Measurements from ENCODE around the gene EBF3.

The EBF3 gene

GRCh38 chr10:129839285-129840195 is 124.5 kb downstream of the EBF3 start:
- H3K36me3 ChIP-seq (replicated peaks in 1 of 2; ENCODE audit: control insufficient read depth in 2 of 2, insufficient read depth in 2 of 2, low read length in 2 of 2): no peaks in the 10 kb centered on the region
- H3K79me1 ChIP-seq (ENCODE audit: low read depth, low read length): no peaks in the 10 kb centered on the region
- peak overlapping the region; percentile 22 for H2BK15ac ChIP-seq (ENCODE audit: low read length)
- no peaks in the 10 kb centered on the region for H3K9me3 ChIP-seq (replicated peaks in 1 of 2; ENCODE audit: control insufficient read depth in 2 of 2, insufficient read depth in 1 of 2, low read depth in 1 of 2, low read length in 2 of 2)
- peak overlapping the region; percentile 65 for H2AK5ac ChIP-seq (ENCODE audit: low read depth, low read length)
- H3K4me2 ChIP-seq (ENCODE audit: insufficient read depth, low read length, poor library complexity, severe bottlenecking): no peak overlapping the region
- no peak overlapping the region for H2BK5ac ChIP-seq (ENCODE audit: low read length)
- no peak overlapping the region for H3K14ac ChIP-seq (ENCODE audit: low read length)
- H4K8ac ChIP-seq (ENCODE audit: low read depth, low read length): no peak overlapping the region
- H2BK12ac ChIP-seq (ENCODE audit: low read length): no peak overlapping the region
- peak overlapping the region; percentile 76 for H2BK120ac ChIP-seq (ENCODE audit: low read depth, low read length)
- H3K9ac ChIP-seq (ENCODE audit: low read depth, low read length, poor library complexity): peak overlapping the region; percentile 3
- WGBS, 2 donors (ENCODE audit: extremely low coverage in 2 of 2, insufficient read length in 2 of 2, insufficient replicate concordance in 1 of 2): no CpG with 5 or more reads among the region's 27 CpGs
- H3K4ac ChIP-seq (ENCODE audit: low read length): no peak overlapping the region
- no peak overlapping the region for H3K23ac ChIP-seq (ENCODE audit: low read depth, low read length, poor library complexity)
- H2AFZ ChIP-seq (ENCODE audit: low read length): no peak overlapping the region
- no peak overlapping the region for H3K4me3 ChIP-seq (ENCODE audit: low read length in 2 of 2)
- peaks cover 0 to 7% of the 10 kb centered on the region in 2 donors for H3K4me1 ChIP-seq (ENCODE audit: control insufficient read depth in 2 of 2, insufficient read depth in 1 of 2, low read depth in 1 of 2, low read length in 2 of 2)
- H3K27ac ChIP-seq (replicated peaks; ENCODE audit: low read length): no peak overlapping the region
- no peak for DNase-seq (ENCODE audit: low spot score)
- H3K18ac ChIP-seq (ENCODE audit: low read length): peak overlapping the region; percentile 60
- no peaks in the 10 kb centered on the region for H3K27me3 ChIP-seq (ENCODE audit: control insufficient read depth in 3 of 3, insufficient read depth in 3 of 3, low read depth in 1 of 3, low read length in 3 of 3)
- H4K91ac ChIP-seq (ENCODE audit: low read depth, low read length, poor library complexity): no peak overlapping the region

GRCh38 chr10:129838794-129839193 is 125.3 kb downstream of the EBF3 start:
- no peak overlapping the region for H3K27ac ChIP-seq (replicated peaks; ENCODE audit: low read length)
- H4K91ac ChIP-seq (ENCODE audit: low read depth, low read length, poor library complexity): no peak overlapping the region
- no peak for DNase-seq (ENCODE audit: low spot score)
- no peak overlapping the region for H3K14ac ChIP-seq (ENCODE audit: low read length)
- H2BK5ac ChIP-seq (ENCODE audit: low read length): no peak overlapping the region
- no peak overlapping the region for H2BK15ac ChIP-seq (ENCODE audit: low read length)
- no peak overlapping the region for H3K4me3 ChIP-seq (ENCODE audit: low read length in 2 of 2)
- no CpG with 5 or more reads among the region's 26 CpGs for WGBS, 2 donors (ENCODE audit: extremely low coverage in 2 of 2, insufficient read length in 2 of 2, insufficient replicate concordance in 1 of 2)
- H2AFZ ChIP-seq (ENCODE audit: low read length): no peak overlapping the region
- H2BK120ac ChIP-seq (ENCODE audit: low read depth, low read length): no peak overlapping the region
- H3K36me3 ChIP-seq (replicated peaks in 1 of 2; ENCODE audit: control insufficient read depth in 2 of 2, insufficient read depth in 2 of 2, low read length in 2 of 2): no peaks in the 10 kb centered on the region
- no peaks in the 10 kb centered on the region for H3K79me1 ChIP-seq (ENCODE audit: low read depth, low read length)
- H3K23ac ChIP-seq (ENCODE audit: low read depth, low read length, poor library complexity): no peak overlapping the region
- no peak overlapping the region for H3K4me2 ChIP-seq (ENCODE audit: insufficient read depth, low read length, poor library complexity, severe bottlenecking)
- H4K8ac ChIP-seq (ENCODE audit: low read depth, low read length): no peak overlapping the region
- H2BK12ac ChIP-seq (ENCODE audit: low read length): no peak overlapping the region
- no peak overlapping the region for H3K9ac ChIP-seq (ENCODE audit: low read depth, low read length, poor library complexity)
- H3K4ac ChIP-seq (ENCODE audit: low read length): no peak overlapping the region
- no peak overlapping the region for H3K18ac ChIP-seq (ENCODE audit: low read length)
- no peaks in the 10 kb centered on the region for H3K9me3 ChIP-seq (replicated peaks in 1 of 2; ENCODE audit: control insufficient read depth in 2 of 2, insufficient read depth in 1 of 2, low read depth in 1 of 2, low read length in 2 of 2)
- peaks cover 0 to 10% of the 10 kb centered on the region in 2 donors for H3K4me1 ChIP-seq (ENCODE audit: control insufficient read depth in 2 of 2, insufficient read depth in 1 of 2, low read depth in 1 of 2, low read length in 2 of 2)
- H2AK5ac ChIP-seq (ENCODE audit: low read depth, low read length): no peak overlapping the region
- no peaks in the 10 kb centered on the region for H3K27me3 ChIP-seq (ENCODE audit: control insufficient read depth in 3 of 3, insufficient read depth in 3 of 3, low read depth in 1 of 3, low read length in 3 of 3)

- Histone ChIP-seq H3K9ac (ENCODE audit: low read depth, low read length, poor library complexity) (no peak overlapping the region), H2BK15ac (ENCODE audit: low read length) (no peak overlapping the region), H4K91ac (ENCODE audit: low read depth, low read length, poor library complexity) (no peak overlapping the region), H3K4me3 (ENCODE audit: low read length in 2 of 2) (no peak overlapping the region), H3K9me3 (replicated peaks in 1 of 2; ENCODE audit: control insufficient read depth in 2 of 2, insufficient read depth in 1 of 2, low read depth in 1 of 2, low read length in 2 of 2) (no peaks in the 10 kb centered on the region), H3K4me2 (ENCODE audit: insufficient read depth, low read length, poor library complexity, severe bottlenecking) (no peak overlapping the region), H3K4me1 (ENCODE audit: control insufficient read depth in 2 of 2, insufficient read depth in 1 of 2, low read depth in 1 of 2, low read length in 2 of 2) (peaks cover 0 to 13% of the 10 kb centered on the region in 2 donors), H3K4ac (ENCODE audit: low read length) (no peak overlapping the region), H2BK12ac (ENCODE audit: low read length) (no peak overlapping the region), H3K27ac (replicated peaks; ENCODE audit: low read length) (no peak overlapping the region), H2AK5ac (ENCODE audit: low read depth, low read length) (peak overlapping the region; percentile 9), H2AFZ (ENCODE audit: low read length) (no peak overlapping the region), H2BK5ac (ENCODE audit: low read length) (no peak overlapping the region), H3K27me3 (ENCODE audit: control insufficient read depth in 3 of 3, insufficient read depth in 3 of 3, low read depth in 1 of 3, low read length in 3 of 3) (no peaks in the 10 kb centered on the region), H2BK120ac (ENCODE audit: low read depth, low read length) (no peak overlapping the region), H3K18ac (ENCODE audit: low read length) (no peak overlapping the region), H3K23ac (ENCODE audit: low read depth, low read length, poor library complexity) (no peak overlapping the region), H3K79me1 (ENCODE audit: low read depth, low read length) (no peaks in the 10 kb centered on the region), H3K36me3 (replicated peaks in 1 of 2; ENCODE audit: control insufficient read depth in 2 of 2, insufficient read depth in 2 of 2, low read length in 2 of 2) (no peaks in the 10 kb centered on the region), H3K14ac (ENCODE audit: low read length) (no peak overlapping the region), H4K8ac (ENCODE audit: low read depth, low read length) (no peak overlapping the region)
- no peak for DNase-seq (ENCODE audit: low spot score)
- WGBS, 2 donors (ENCODE audit: extremely low coverage in 2 of 2, insufficient read length in 2 of 2, insufficient replicate concordance in 1 of 2): no CpG with 5 or more reads among the region's 26 CpGs
Measured at GRCh38 chr10:129837909-129838582, 126.0 kb downstream of the EBF3 start.

- H4K91ac ChIP-seq (ENCODE audit: low read depth, low read length, poor library complexity): no peak overlapping the region
- H3K18ac ChIP-seq (ENCODE audit: low read length): no peak overlapping the region
- no peaks in the 10 kb centered on the region for H3K36me3 ChIP-seq (replicated peaks in 1 of 2; ENCODE audit: control insufficient read depth in 2 of 2, insufficient read depth in 2 of 2, low read length in 2 of 2)
- WGBS, 2 donors (ENCODE audit: extremely low coverage in 2 of 2, insufficient read length in 2 of 2, insufficient replicate concordance in 1 of 2): no CpG with 5 or more reads among the region's 7 CpGs
- peaks cover 0 to 13% of the 10 kb centered on the region in 2 donors for H3K4me1 ChIP-seq (ENCODE audit: control insufficient read depth in 2 of 2, insufficient read depth in 1 of 2, low read depth in 1 of 2, low read length in 2 of 2)
- no peak overlapping the region for H3K9ac ChIP-seq (ENCODE audit: low read depth, low read length, poor library complexity)
- H2BK15ac ChIP-seq (ENCODE audit: low read length): no peak overlapping the region
- no peaks in the 10 kb centered on the region for H3K27me3 ChIP-seq (ENCODE audit: control insufficient read depth in 3 of 3, insufficient read depth in 3 of 3, low read depth in 1 of 3, low read length in 3 of 3)
- no peaks in the 10 kb centered on the region for H3K79me1 ChIP-seq (ENCODE audit: low read depth, low read length)
- DNase-seq (ENCODE audit: low spot score): no peak
- no peak overlapping the region for H3K27ac ChIP-seq (replicated peaks; ENCODE audit: low read length)
- no peak overlapping the region for H3K4me2 ChIP-seq (ENCODE audit: insufficient read depth, low read length, poor library complexity, severe bottlenecking)
- no peak overlapping the region for H3K4ac ChIP-seq (ENCODE audit: low read length)
- no peak overlapping the region for H3K4me3 ChIP-seq (ENCODE audit: low read length in 2 of 2)
- H3K23ac ChIP-seq (ENCODE audit: low read depth, low read length, poor library complexity): no peak overlapping the region
- H4K8ac ChIP-seq (ENCODE audit: low read depth, low read length): no peak overlapping the region
- no peaks in the 10 kb centered on the region for H3K9me3 ChIP-seq (replicated peaks in 1 of 2; ENCODE audit: control insufficient read depth in 2 of 2, insufficient read depth in 1 of 2, low read depth in 1 of 2, low read length in 2 of 2)
- H2AFZ ChIP-seq (ENCODE audit: low read length): no peak overlapping the region
- H2BK5ac ChIP-seq (ENCODE audit: low read length): no peak overlapping the region
- no peak overlapping the region for H2BK120ac ChIP-seq (ENCODE audit: low read depth, low read length)
- H2AK5ac ChIP-seq (ENCODE audit: low read depth, low read length): no peak overlapping the region
- H3K14ac ChIP-seq (ENCODE audit: low read length): no peak overlapping the region
- H2BK12ac ChIP-seq (ENCODE audit: low read length): no peak overlapping the region
Measured at GRCh38 chr10:129836253-129836652, 127.8 kb downstream of the EBF3 start.

Measured in neuronal stem cell (in vitro differentiated cells).